ENCODE results near the gene GDAP1L1.
A peak's percentile ranks its signal among the peaks of the same experiment; 100 is the strongest.

Gene GDAP1L1

DNA sequence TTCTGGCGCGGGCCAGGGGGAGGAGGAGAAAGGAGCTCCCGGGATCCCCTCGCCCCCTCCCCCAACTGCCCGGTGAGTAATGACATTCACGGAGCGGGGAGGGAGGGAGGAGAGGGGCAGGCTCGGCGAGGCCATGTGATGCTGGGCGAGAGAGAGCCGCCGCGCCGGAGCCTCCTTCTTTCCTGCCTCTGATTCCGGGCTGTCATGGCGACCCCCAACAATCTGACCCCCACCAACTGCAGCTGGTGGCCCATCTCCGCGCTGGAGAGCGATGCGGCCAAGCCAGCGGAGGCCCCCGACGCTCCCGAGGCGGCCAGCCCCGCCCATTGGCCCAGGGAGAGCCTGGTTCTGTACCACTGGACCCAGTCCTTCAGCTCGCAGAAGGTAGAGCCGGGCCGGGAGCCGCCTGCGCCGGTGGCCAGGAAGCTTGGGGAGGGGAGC lies at the start of gene GDAP1L1:
TSS of gene GDAP1L1 (plus strand) at position 178 of the 441 bp plus-strand sequence. CDS start at position 205, 27 bp downstream.
- DNase-seq, result no peak

DNA sequence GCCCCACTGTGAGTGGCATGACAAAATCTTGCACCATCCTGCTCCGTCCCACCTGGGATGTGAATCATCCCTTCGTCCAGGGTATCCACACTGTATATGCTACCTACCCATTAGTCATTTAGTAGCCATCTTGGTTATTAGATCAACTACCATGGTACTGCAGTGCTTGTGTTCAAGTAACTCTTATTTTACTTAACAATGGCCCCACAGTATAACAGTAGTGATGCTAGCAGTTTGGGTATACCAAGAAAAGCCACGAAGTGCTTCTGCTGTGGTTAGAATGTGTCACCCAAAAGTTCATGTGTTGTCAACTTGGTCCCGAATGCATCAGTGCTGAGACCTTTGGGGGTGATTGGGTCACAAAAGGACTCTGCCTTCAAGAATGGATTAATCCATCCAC lies 48.2 kb upstream of the GDAP1L1 start:
- DNase-seq, result no peak

DNA sequence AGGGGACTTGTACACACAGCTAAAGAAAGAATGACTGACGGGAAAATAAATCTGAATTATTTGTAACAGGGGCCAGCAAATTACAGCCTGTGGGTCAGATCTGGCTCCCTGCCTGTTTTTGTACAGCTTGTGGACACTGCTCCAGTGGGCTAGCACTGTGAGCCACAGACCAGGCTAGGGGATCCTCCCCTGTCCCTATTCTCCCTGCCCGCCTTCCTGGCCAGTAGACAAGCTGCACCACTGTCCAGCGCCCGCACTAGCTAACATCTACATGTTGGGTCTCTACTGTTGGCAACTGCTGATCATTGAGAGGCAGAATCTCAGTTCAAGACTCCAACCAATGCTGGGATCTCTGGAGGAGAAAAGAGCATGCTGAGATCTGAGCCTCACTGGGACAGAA lies 47.2 kb upstream of the GDAP1L1 start:
- DNase-seq, result no peak

DNA sequence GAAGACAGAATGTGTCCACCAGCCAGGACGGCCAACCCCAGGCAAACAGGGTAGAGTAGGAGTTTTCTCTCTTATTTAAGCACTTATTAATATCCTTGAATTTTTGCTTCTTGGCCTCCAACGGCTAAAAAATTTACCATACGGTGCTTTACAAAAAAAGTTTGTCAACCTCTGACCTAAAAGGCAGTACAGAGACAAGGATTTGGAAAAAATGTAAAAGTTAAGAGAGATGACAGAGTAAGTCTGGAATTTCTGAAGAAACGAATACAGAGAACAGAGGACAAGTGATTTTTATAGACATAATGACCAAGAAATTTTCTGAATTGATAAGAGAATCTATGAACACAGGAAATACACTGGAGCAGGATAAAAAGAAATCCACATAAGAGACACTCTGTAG lies 46.7 kb upstream of the GDAP1L1 start:
- no peak for DNase-seq

DNA sequence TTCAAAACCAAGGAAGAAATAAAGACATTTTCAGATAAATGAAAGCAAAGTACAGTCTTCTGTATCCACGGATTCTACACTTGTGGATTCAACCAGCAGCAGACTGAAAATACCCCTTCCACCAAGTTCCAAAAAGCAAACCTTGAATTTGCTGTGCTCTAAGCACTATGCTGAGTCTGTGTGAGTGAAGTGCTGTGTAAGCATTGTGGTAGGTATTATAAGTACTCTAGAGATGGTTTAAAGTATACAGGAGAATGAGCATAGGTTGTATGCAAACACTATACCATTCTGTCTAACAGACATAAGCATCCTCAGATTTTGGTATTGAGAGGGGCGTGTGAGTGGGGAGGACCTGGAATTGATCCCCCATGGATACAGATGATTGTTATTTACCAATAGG lies 46.1 kb upstream of the GDAP1L1 start:
- no peak for DNase-seq

DNA sequence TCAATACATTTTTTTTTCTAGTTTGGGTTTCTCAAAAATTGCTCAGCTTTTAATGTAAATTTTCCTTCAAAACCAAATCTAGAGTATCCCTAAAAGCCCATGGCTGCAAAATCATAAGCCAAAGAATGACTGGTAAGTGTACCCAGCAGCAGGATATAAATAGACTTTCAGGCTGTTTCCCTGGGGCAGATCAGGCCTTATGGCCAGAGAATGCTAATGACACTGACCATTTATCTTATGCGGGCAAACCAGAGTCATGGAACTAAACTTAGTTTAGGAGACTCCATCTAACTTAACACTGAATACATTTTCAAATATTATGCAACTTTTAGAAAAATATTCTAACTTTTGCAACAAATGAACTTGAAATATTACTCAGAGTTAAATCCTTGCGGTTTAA lies 43.9 kb upstream of the GDAP1L1 start:
- no peak for DNase-seq

DNA sequence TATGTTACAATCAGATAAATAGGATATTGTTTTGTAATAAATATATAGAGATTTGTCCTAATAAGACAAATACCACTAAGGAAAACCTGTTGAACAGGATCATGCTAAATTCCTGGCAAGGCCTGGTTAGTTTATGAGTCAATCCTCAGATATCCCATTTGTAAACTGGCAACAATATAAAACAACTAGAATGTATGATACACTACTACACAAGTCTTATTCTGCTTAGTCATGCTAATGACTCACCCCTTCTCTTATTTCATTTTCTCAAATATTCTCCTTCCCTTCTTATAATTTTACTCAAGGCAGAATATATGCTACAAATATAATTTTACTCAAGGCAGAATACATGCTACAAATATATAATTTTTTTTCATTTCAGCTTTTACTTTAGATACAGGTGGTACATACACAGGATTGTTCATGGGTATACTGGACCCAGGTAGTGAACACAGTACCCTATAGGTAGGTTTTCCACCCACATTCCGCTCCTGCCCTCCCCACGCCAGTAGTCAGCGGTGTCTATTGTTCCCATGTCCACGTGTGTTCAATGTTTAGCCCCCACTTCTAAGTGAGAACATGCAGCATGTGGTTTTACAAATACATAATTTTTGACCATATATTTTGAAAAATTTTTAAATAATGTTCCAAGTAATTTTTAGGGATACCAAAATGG lies 42.8 kb upstream of the GDAP1L1 start:
- DNase-seq, result no peak

DNA sequence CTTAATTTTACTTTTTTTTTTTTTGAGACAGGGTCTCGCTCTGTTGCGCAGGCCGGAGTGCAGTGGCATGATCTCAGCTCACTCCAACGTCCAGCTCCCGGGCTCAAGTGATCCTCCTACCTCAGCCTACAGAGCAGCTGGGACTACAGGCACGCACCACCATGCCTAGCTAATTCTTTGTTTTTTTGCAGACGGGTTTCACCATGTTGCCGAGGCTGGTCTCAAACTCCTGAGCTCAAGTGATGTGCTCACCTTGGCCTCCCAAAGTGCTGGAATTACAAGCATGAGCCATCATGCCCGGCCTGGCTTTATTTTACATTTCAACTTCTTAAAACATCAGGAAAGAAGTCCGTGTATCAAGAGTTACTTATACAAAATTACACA lies 42.3 kb upstream of the GDAP1L1 start:
- DNase-seq, result no peak

DNA sequence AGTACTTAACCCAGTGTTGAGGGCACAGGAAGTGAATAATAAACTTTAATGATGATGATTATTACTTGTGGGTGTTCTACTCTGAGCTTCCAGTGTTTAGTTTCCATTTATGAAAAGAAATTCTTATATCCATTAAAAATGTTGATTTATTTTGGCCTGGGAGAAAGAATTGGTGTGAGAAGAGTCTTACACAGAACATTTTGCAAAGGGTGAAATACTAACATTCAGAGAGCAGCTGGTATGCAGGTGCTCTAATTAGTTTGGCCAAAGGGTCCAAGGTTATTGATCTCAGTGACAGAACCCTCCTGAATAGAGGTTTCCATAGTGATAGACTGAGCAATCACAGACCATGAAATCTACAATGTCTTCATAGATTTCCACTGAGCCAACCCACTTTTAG lies 41.0 kb upstream of the GDAP1L1 start:
- no peak for DNase-seq

DNA sequence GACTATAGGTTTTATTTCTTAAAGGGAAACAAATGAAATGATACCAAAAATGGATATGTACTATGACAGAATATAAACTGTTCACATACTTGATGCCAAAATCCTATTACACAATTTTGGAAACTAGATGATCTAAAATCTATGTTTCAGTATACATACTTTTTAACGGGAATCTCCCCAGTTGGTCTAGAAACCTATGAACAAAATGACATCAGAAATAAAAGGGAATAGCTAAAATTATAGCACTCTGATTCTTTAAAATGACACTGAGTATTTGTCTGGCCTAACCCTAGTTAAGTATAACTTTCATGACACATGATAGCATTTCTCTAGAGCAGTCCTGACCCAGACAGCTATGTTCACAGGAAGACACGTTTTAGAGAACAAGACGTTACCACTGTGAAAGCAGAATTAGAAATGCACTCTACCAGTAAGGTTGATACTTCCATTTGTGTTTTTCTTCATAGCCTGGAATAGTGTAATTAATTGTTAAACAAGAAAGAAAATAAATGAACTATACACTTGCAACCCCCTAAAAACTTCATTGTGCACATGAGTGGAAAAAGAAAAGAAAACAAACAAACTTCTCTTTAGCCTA lies 39.9 kb upstream of the GDAP1L1 start:
- DNase-seq, result no peak

DNA sequence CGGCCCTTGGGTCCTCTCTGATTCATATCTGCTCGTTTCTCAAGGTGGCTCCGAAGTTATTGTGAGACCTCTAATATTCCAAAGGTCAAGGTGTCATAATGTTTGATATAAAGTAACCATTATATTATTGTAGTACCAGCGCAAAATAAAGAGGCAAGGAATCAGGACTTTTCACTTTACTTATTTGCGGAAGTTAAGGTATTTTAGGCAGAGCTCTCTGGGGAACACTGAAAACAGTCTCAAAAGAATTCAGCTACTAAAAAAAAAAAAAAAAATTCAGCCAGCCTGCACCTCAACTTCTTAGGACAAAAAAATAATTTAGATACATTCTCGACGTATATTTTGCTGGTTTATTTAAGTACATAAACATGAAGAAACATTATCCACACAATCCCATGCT lies 38.9 kb upstream of the GDAP1L1 start:
- DNase-seq, result no peak

DNA sequence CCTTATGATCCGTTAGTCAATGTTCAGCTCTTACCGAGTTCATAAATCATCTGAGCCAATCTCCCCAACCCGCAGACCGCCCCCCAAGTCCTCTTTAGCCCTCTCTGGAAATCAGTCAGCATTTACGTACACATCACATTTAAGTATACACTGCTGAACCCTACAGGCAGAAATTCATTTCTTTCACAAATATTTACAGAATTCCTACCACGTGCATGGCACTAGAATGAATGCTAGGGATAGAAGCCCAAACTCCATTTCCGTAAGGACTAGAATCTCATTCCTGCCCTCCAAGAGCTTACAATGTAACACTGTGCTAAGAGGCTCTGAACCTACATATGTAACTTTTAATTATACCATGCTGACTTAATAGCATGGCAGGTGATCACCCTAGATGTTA lies 38.3 kb upstream of the GDAP1L1 start:
- no peak for DNase-seq

DNA sequence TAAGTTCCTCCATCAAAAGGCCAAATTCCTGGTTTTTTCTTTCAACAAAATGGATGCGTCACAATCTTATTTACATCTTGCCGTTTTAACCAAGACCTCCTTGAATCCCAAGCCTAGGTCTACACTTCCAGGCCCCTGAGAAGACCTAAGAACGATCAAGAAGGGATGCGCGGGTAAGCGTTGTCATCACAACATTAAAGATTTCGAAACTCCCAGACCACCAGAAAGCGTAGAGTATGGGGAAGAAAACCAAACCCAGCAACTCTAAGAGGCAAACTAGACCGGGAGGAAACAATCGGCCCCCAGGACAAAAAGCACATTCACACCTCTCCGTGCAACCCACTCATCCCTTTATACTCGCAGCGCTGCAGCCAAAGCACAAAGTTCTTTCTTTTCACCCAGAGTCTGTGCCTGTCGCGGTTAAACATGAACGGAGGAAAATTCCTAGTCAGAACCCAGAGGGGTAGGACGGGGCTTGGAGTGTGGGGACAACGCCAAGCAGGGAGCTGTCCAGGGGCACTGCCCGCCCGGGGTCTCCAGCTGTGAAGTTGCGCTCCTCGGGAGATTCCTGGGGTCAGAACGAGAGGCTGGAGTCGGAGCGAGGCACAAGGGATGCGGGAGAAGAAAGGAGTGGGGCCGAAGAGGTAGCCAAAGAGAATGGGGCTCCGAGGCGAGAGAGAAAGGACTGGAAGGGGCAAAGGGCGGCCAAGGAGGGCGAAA lies 37.3 kb upstream of the GDAP1L1 start:
- peak; percentile 10 for DNase-seq

DNA sequence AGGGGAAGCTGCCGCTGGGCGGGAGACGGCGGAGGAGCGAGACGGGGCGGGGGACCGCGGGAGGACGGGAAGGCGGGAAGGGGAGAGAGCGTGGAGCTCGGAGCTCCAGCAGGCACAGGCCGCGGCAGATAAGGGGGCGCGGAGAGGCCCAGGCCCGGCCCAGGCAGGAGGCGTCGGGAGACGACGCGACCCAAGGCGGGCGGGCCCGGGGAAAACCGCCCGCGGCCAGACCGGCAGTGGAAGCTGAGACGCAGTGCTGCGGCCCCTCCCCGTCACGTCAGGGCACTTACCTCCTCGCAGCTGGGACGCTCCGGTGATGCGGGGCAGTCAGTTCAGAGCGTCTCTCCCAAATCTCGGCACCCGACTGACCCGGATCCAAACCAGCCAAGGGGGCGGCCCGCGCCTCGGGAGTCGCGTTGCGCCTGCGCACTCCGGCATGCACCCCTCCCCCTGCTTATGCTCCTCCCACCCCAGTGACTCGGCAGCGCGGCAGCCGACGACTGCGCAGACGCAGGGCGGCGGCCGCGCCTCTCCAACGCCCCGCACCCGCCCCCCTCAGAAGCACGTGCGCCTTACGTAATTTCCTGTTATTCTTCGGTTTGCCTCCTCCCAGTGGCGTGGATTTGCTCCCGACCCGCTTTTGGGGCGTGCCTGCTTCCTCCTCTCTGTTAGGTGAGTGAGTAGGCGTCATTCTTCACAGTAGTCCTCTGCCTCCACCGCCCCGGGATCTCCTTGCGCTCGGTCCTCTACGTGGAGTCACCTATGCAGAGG lies 36.5 kb upstream of the GDAP1L1 start, which contains the start of gene OSER1:
TSS of gene OSER1 (minus strand) at position 366 of the 771 bp plus-strand sequence. CDS start 3,814 bp downstream, outside the sequence.
- DNase-seq, result peak; percentile 97

DNA sequence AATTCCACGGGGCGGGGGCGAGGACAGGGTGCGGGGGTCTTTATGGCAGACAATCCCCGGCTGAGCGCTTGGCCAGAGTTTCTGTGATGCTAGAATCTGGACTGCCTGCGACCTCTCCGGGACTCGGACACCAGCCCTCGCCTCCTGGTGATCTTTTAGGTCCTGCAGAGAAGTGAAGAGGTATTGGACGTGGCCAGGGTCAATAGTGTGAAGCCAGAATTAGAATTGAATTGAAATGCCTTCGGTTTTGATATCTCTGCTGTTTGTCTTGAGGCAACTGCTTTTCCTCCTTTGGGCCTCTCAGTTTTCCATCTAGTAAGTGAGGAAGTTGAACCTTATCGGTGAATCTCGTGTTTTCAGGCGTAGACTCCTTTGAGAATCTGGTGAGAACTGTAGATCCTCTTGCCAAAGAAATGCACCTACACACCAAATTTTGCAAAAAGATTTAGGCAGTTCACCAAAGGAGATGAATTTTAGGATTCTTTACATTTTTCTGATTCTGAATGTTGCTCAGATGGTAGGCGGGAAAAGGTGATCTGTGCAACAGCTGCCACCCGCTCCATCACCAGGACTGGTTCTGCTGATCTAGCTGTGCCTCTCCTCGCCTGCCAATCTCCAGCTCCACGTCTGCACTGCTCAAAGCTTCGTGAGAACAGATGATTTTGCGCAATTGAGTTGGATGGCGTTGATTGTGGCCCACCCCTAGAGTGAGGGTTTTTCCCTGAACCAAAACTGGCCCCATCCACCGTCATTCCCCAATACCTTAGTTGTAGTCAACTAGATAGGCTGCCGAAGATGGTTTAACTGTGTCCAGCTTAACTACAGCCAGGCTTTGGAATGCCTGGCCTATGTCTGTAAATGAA lies 35.7 kb upstream of the GDAP1L1 start:
- peak; percentile 40 for DNase-seq

DNA sequence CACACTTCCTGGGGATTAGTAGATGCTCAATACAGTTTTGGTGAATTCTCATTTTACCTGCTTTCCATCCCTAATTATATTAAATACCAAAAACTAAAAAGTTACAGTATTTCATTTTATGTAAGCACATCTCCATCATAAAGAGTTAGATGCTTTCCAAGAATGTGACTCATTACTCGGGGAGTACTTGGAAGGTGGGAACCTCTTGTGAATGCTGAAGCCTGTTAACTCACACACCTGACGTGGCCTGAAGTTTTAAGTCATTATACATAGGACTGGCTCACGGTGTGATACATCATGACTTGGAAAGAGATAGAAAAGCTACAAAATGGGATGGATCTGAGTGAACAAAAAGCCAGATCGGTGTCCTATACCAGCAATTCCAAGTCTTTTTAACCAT lies 34.3 kb upstream of the GDAP1L1 start:
- DNase-seq, result no peak

DNA sequence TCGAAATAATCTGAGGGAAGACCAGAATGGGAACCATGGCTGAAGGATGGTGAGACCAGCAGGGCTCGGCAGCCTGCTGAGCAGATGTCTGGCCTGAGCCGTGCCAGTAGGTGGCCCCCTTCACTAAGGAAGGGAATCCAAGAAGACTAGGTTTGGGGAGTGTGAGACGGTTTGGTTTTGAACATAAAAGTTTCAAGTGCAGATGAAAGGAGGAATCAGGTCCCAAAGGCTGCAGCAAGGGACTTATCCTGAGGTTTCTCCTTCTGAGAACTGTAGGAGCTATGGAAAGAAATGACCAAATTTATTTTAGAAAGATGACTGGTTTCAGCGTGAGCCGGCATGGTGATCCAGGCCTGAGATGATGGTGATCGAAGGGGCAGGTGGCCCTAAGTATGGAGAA lies 32.0 kb upstream of the GDAP1L1 start:
- peak; percentile 75 for DNase-seq

DNA sequence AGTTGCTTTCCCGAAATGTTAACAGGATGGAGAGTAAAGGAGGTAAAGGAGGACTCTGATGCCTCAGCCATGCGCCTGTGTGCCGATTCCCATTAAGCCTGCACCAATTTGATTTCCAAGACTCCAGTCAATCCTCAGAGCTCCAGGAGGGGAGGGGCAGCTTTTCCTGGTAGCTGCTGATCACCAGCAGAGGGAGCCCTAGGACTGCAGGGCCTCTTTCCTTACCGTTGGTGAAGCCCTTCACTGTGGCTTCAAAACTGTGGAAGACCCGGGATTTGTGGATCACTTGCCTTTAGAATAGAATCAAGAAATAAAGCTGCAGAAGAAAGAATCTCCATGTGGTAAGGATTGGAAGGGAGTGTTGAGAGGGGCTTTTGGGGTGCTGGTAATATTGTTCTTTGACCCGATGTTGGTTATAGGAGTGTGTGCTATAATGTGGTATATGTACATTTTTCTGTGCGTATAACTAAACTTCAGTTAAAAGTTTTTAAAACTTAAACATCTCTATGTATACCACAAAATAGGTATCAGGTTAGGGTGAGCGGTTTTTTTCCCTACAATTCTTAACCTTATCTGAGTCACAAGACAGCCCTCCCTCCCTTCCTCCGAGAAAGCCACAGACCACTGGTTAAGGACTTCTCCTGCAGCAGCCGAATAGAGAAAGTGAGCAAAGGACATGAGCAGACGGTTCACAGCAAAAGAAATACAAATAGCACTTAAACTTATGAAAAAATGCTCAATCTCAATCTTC lies 29.6 kb upstream of the GDAP1L1 start:
- DNase-seq, result peak; percentile 66

DNA sequence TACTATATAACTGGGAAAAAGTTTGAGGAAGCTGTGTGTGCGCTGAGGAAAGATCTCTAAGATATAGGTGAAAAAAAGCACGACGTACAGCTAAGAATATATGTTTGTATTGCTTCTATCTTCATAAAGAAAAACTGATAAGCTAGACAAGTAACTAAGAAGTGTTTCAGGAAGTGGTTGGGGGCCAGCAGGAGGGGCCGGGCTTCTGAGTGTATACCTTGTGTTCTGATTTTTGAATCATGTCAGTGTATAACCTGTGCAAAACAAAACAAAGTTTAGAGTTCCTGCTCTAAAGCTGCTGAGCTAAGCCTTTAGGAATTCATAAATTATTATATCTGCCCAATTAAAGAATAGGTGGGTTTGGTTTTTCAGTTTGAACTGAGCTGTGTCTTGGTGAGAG lies 28.7 kb upstream of the GDAP1L1 start:
- no peak for DNase-seq

DNA sequence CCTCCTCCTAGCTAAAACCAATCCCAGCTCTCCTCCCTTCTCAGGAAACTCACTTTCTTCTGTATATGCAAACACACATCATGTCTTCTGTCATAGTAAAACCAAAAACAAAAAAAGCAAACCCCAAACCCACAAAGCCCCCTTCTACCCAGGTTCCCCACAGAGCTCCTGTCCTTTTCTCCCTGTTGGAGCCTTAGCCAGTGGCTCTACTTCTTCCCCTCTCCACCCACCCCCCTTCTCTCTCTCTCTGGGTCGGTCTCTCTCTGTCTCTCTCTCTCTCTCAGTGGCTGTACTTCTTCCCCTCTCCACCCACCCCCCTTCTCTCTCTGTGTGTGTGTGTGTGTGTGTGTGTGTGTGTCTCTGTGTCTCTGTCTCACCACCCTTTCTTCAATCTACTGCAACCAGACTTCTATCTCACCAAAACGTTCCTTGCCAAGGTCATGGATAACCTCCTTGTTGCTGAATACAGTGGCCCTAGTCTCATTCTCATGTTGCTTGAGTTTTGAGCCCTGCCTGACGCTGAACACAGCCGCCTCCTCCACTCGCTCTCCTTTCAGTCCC lies 27.9 kb upstream of the GDAP1L1 start:
- no peak for DNase-seq

DNA sequence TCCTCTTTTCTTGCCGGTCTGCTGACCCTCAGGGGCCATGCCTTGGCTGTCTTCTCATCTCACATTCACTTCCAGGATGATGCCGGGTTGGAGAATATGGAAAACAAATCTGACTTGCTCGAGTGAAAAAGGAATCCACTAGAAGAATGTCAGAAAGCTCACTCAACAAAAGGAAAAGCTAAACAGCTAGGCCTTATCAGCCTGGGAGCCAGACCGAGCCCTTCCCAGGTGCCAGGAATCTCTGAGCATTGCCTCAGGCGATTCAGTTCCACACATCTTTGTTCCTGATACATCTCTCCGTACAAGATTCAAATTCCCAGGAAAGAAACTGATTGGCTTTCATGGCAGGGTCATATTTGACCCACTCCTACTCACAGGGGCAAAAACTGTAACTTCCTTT lies 27.3 kb upstream of the GDAP1L1 start:
- no peak for DNase-seq

Measured in RPMI8226 (cell line).